Upper lobe of right lung (tissue), 1 donor: ENCODE results near the gene TSG101. TPM values are rescaled to one million over a fixed set of nuclear protein-coding genes. Genes with fewer than 3 reads are reported as not detected.
A peak's percentile ranks its signal among the peaks of the same experiment; 100 is the strongest.

Source experiments
- ATAC-seq: fragments of 200-7000 bp; cut with Tn5 transposase; one replicate; pipeline ENCODE4 v1.9.1; 2020; ENCODE audit warnings: mild to moderate bottlenecking, moderate library complexity
- DNase-seq: peaks from one replicate; pipeline ENCODE4 v3.0.0-alpha.2; 2020
- H3K27ac ChIP-seq: fragments of 200-600 bp; one replicate; pipeline ENCODE4 v1.8.0; 2022
- H3K27me3 ChIP-seq: fragments of 200-600 bp; one replicate; pipeline ENCODE4 v1.8.0; 2022; ENCODE audit warnings: mild to moderate bottlenecking
- H3K36me3 ChIP-seq: fragments of 200-600 bp; one replicate; pipeline ENCODE4 v1.8.0; 2022
- H3K4me1 ChIP-seq: fragments of 200-600 bp; one replicate; pipeline ENCODE4 v1.8.0; 2022
- H3K4me3 ChIP-seq: fragments of 200-600 bp; one replicate; pipeline ENCODE4 v1.8.0; 2022; ENCODE audit warnings: mild to moderate bottlenecking
- H3K9me3 ChIP-seq: fragments of 200-600 bp; one replicate; pipeline ENCODE4 v1.8.0; 2022
- intact Hi-C: fragments of 100-400 bp; cut with DNase I; formaldehyde crosslinking; loops from one replicate; pipeline ENCODE4 v1.11.0; 2022
- total RNA-seq: library from RNA; stranded (reverse); fragmentation: NEBNext Ultra II Directional; extraction: Animal tissue kit (Norgen Biotek cat#: 25700); gene quantifications from one replicate; pipeline ENCODE4 v1.2.1, GENCODE V29; 2021
- TF ChIP-seq, protein P1 (sequence below): fragments of 200-600 bp; IDR thresholded peaks from one replicate; pipeline ENCODE4 v1.8.0; 2022; ENCODE audit warnings: antibody characterized with exemption
- donor health status: DM: no; HTN: yes; CAD: no; lungs with severe emphysema.

Gene TSG101
- total RNA-seq, 1 donor from 2014 or later, result 46.6 TPM

DNA sequence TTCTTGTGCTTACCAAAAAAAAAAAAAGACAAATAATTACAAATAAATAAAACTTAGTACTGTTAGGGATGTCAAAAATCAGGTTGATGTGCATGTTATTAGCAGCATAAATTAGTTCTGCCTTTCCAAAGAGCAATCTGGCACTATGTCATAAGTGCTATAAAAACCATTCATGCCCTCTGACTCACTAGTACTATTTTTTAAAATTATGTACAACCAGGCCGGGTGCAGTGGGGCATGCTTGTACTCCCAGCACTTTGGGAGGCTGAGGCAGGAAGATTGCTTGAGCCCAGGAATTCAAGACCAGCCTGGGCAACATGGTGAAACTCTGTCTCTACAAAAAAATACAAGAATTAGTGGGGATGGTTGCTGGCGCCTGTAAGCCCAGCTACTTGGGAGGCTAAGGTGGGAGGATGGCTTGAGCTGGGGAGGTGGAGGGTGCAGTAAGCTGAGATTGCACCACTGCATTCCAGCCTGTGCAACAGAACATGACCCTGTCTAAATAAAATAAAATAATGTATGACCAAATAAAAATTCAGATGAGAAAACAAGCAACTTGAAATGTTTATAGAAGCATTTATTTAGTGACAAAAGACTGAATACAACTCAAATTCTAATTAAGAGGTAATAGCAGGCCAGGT, 36.5 kb upstream of the TSG101 start:
- no peak overlapping the region for H3K27ac ChIP-seq
- no peaks in the 10 kb centered on the region for H3K9me3 ChIP-seq
- no peak for DNase-seq
- no peak overlapping the region for H3K4me3 ChIP-seq
- no peaks in the 10 kb centered on the region for H3K27me3 ChIP-seq
- H3K4me1 ChIP-seq, result no peaks in the 10 kb centered on the region
- H3K36me3 ChIP-seq, result peaks cover 78% of the 10 kb centered on the region
- intact Hi-C loops, result no loop called here
- ATAC-seq, result no peak
- TF ChIP-seq, protein P1, sequence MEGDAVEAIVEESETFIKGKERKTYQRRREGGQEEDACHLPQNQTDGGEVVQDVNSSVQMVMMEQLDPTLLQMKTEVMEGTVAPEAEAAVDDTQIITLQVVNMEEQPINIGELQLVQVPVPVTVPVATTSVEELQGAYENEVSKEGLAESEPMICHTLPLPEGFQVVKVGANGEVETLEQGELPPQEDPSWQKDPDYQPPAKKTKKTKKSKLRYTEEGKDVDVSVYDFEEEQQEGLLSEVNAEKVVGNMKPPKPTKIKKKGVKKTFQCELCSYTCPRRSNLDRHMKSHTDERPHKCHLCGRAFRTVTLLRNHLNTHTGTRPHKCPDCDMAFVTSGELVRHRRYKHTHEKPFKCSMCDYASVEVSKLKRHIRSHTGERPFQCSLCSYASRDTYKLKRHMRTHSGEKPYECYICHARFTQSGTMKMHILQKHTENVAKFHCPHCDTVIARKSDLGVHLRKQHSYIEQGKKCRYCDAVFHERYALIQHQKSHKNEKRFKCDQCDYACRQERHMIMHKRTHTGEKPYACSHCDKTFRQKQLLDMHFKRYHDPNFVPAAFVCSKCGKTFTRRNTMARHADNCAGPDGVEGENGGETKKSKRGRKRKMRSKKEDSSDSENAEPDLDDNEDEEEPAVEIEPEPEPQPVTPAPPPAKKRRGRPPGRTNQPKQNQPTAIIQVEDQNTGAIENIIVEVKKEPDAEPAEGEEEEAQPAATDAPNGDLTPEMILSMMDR, result no peak

- H3K27me3 ChIP-seq, result no peaks in the 10 kb centered on the region
- peaks cover 57% of the 10 kb centered on the region for H3K36me3 ChIP-seq
- intact Hi-C loops, result no loop called here
- DNase-seq (no peak), ATAC-seq (no peak)
- no peaks in the 10 kb centered on the region for H3K4me1 ChIP-seq
- TF ChIP-seq, protein P1, result no peak
- H3K4me3 ChIP-seq, result no peak overlapping the region
- H3K9me3 ChIP-seq, result no peaks in the 10 kb centered on the region
- H3K27ac ChIP-seq, result no peak overlapping the region
These were observed 21.3 kb upstream of the TSG101 start for GRCh38 chr11:18548001-18548400.

GRCh38 chr11:18540207-18541009, 13.7 kb upstream of the TSG101 start:
- H3K9me3 ChIP-seq, result no peaks in the 10 kb centered on the region
- H3K27me3 ChIP-seq, result no peaks in the 10 kb centered on the region
- no peak overlapping the region for H3K4me3 ChIP-seq
- peaks cover 49% of the 10 kb centered on the region for H3K36me3 ChIP-seq
- intact Hi-C loops, result no loop called here
- H3K4me1 ChIP-seq, result no peaks in the 10 kb centered on the region
- TF ChIP-seq, protein P1, result peak; percentile 38
- no peak for ATAC-seq
- H3K27ac ChIP-seq, result no peak overlapping the region
- no peak for DNase-seq

DNA sequence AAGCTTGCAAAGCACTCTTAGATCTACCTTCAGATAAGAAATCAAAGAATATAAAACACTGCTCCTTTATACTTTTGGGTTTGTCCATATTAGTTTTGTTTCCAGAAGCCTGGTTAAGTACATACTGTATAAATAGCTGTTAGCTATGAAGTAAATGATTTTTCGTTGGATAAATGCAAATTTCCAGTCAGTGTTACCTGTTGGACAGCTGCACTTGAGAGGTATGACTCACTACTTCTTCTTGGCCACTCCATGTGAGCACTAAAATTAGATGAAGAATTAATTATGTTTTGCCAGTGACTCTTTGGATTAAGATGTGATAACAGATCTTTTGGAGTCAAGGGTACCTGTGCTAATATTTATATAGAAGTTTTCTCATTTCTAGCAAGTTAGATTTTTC, 9.5 kb upstream of the TSG101 start:
- no peaks in the 10 kb centered on the region for H3K27me3 ChIP-seq
- H3K27ac ChIP-seq, result no peak overlapping the region
- no peaks in the 10 kb centered on the region for H3K4me1 ChIP-seq
- DNase-seq, result no peak
- H3K4me3 ChIP-seq, result no peak overlapping the region
- peak; percentile 80 for ATAC-seq
- H3K9me3 ChIP-seq, result no peaks in the 10 kb centered on the region
- TF ChIP-seq, protein P1, result no peak
- peaks cover 28% of the 10 kb centered on the region for H3K36me3 ChIP-seq
- intact Hi-C loops, result no loop called here

- peaks cover 27% of the 10 kb centered on the region for H3K36me3 ChIP-seq
- DNase-seq, result no peak
- TF ChIP-seq, protein P1, result no peak
- H3K4me3 ChIP-seq, result no peak overlapping the region
- intact Hi-C loops, result no loop called here
- H3K27me3 ChIP-seq, result no peaks in the 10 kb centered on the region
- no peaks in the 10 kb centered on the region for H3K4me1 ChIP-seq
- H3K9me3 ChIP-seq, result no peaks in the 10 kb centered on the region
- no peak for ATAC-seq
- H3K27ac ChIP-seq, result no peak overlapping the region
These were observed 7.5 kb upstream of the TSG101 start for GRCh38 chr11:18534245-18534644.
